Measurements from ENCODE around the gene TNFRSF1B. TPM values are rescaled to one million over a fixed set of nuclear protein-coding genes. Genes with fewer than 3 reads are reported as not detected.

The TNFRSF1B gene
- total and polyA plus RNA-seq, 2 of the 8 experiments (the other 6 are each of a cell fraction or from before 2014, with no cell fraction given) = 1.7 to 2.9 TPM

DNA sequence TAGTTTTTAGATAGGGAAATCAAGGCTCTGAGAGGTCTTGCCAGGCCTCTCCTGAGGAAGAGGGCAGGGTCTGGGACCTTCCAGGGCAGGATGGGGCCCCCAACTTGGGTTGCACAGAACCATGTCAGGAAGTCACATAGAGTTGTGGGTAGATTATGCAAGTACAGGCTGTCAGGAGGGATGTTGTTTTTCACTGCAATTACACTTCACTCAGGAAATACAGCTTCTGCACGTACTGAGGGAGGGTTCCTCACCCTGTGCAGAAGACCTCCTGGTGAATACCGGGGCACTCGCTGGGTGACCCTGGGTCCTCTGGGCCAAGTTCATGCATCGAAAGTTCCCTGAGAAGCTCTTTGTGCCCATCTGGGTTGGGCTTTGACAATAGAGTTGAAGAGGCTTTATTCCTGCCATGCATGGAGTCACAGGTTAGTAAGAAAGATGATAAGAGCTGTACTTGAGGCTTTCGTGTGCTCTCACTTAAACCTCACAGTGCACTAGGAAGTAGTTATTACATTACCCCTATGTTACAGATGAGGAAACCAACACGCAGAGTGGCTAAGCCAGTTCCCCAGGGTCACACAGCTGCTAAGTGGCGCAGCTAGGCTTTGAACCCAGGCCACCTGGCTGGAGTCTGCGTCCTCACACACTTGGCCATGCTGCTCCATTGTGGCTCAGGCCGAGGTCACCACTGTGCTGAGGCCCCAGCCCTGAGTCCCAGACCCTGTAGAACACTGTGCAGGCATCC is 16.2 kb upstream of the TNFRSF1B start:
- Histone ChIP-seq H3K14ac (ENCODE audit: insufficient read length) (no peak overlapping the region), H3K9me3 (ENCODE audit: insufficient read depth in 2 of 2, low read depth in 1 of 2, low read length in 1 of 2) (no peaks in the 10 kb centered on the region; a peak in 1 of 4 replicates), H2BK12ac (ENCODE audit: low read depth, low read length) (peak overlapping the region; percentile 75; the same call in 1 of the 2 replicates), H2AK5ac (ENCODE audit: low read depth, low read length) (no peak overlapping the region), H3K27ac (ENCODE audit: low read depth, low read length) (no peak overlapping the region), H3K79me1 (ENCODE audit: low read depth, low read length) (no peaks in the 10 kb centered on the region), H3K36me3 (ENCODE audit: control insufficient read depth in 2 of 4, insufficient read depth in 4 of 4, low read length in 3 of 4) (no peaks in the 10 kb centered on the region), H3K4me2 (ENCODE audit: insufficient read depth in 1 of 2, low read depth in 2 of 2, low read length in 2 of 2) (no peak overlapping the region), H2AFZ (ENCODE audit: low read length) (no peak overlapping the region), H2BK15ac (ENCODE audit: low read length) (no peak overlapping the region), H3K4me3 (ENCODE audit: extremely low read depth in 1 of 4, insufficient read depth in 2 of 4, low read depth in 3 of 4, low read length in 4 of 4) (no peak overlapping the region), H2BK20ac (ENCODE audit: low read length) (no peak overlapping the region), H3K4ac (replicated peaks; ENCODE audit: insufficient read length, low read depth, low read length) (no peak overlapping the region), H4K20me1 (replicated peaks in 1 of 2; ENCODE audit: control insufficient read depth in 1 of 2, insufficient read depth in 2 of 2, low read length in 2 of 2) (no peaks in the 10 kb centered on the region), H2BK120ac (replicated peaks; ENCODE audit: low read depth, low read length) (no peak overlapping the region), H4K8ac (ENCODE audit: extremely low read depth, insufficient read depth, low read length) (no peak overlapping the region; the same call in 1 of the 2 replicates), H3K4me1 (replicated peaks in 1 of 4; ENCODE audit: control insufficient read depth in 3 of 4, insufficient read depth in 4 of 4, low read length in 3 of 4) (peaks cover 0 to 5% (median 3%) of the 10 kb centered on the region in 4 experiments; a peak in 5 of 7 replicates), H3K9ac (replicated peaks in 1 of 4; ENCODE audit: extremely low read depth in 1 of 4, low read depth in 3 of 4, low read length in 3 of 4) (no peak overlapping the region), H3K27me3 (replicated peaks in 1 of 4; ENCODE audit: control insufficient read depth in 3 of 4, extremely low read depth in 1 of 4, insufficient read depth in 3 of 4, low read length in 3 of 4) (peaks cover 0 to 2% (median 0%) of the 10 kb centered on the region in 4 experiments; a peak in 1 of 7 replicates), H3K18ac (ENCODE audit: extremely low read depth, low read length) (no peak overlapping the region; the same call in 1 of the 2 replicates), H4K5ac (ENCODE audit: insufficient read length, low read depth, low read length) (no peak overlapping the region), H3K23me2 (ENCODE audit: low read depth, low read length) (no peaks in the 10 kb centered on the region), H2BK5ac (ENCODE audit: low read depth, low read length) (no peak overlapping the region), H3K23ac (ENCODE audit: insufficient read length) (no peak overlapping the region), H4K91ac (replicated peaks; ENCODE audit: insufficient read length, low read length) (no peak overlapping the region), H3K56ac (replicated peaks; ENCODE audit: insufficient read length, low read depth, low read length) (no peak overlapping the region), H3K79me2 (ENCODE audit: control insufficient read depth in 1 of 2, insufficient read depth in 2 of 2, low read length in 2 of 2) (no peaks in the 10 kb centered on the region)
- DNase-seq (ENCODE audit: low read depth in 1 of 2, low spot score in 2 of 2) (no peak), FAIRE-seq (no peak)
- TF ChIP-seq HDAC2 (IDR thresholded peaks at IDR 0.05; ENCODE audit: borderline replicate concordance in 1 of 2, low read depth in 2 of 2, low read length in 2 of 2) = no peak
- no peak for TF ChIP-seq YY1 (IDR thresholded peaks at IDR 0.05; ENCODE audit: low read depth, low read length)
- no peak for TF ChIP-seq KDM1A (IDR thresholded peaks at IDR 0.05; ENCODE audit: borderline replicate concordance, low read length)
- no peak for TF ChIP-seq CTBP2 (IDR thresholded peaks at IDR 0.05; ENCODE audit: borderline replicate concordance, insufficient read depth, insufficient read length, low read length)
- no peak for TF ChIP-seq KDM5A (IDR thresholded peaks at IDR 0.05; ENCODE audit: low read length)
- TF ChIP-seq, protein P1, sequence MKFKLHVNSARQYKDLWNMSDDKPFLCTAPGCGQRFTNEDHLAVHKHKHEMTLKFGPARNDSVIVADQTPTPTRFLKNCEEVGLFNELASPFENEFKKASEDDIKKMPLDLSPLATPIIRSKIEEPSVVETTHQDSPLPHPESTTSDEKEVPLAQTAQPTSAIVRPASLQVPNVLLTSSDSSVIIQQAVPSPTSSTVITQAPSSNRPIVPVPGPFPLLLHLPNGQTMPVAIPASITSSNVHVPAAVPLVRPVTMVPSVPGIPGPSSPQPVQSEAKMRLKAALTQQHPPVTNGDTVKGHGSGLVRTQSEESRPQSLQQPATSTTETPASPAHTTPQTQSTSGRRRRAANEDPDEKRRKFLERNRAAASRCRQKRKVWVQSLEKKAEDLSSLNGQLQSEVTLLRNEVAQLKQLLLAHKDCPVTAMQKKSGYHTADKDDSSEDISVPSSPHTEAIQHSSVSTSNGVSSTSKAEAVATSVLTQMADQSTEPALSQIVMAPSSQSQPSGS (IDR thresholded peaks at IDR 0.05; ENCODE audit: low read length) = no peak
- ChIA-PET CTCF (ENCODE audit: partially characterized antibody) (interaction anchor here (0.7 to 9.2 kb wide), 10 partner anchors 10 to 189 kb away, joined by 3 to 79 read pairs (median 4); no protein-coding TSS in a partner anchor), POLR2A (ENCODE audit: partially characterized antibody) (interaction anchor here (0.5 to 1.0 kb wide), 3 partner anchors 14 to 64 kb away, joined by 3 to 4 read pairs (median 3); no protein-coding TSS in a partner anchor)
- 86% methylated on average over 9 of the region's 9 CpGs; no CpG with 5 or more reads in 1 of the 2 experiments for WGBS, 2 experiments (ENCODE audit: extremely low coverage in 1 of 2, insufficient coverage in 1 of 2, insufficient read length in 1 of 2, insufficient replicate concordance in 2 of 2, low coverage in 1 of 2, low lambda C conversion rate in 2 of 2, missing lambda C conversion rate in 1 of 2)

All from H1 (cell line).